Gastrocnemius medialis (tissue), 4 donors: ENCODE results near the gene HS6ST2.

ENCODE experiments used
- POLR2A ChIP-seq, 2 donors: fragments of 450-650 bp; IDR thresholded peaks; one replicate each; pipeline ENCODE4 v1.6.1; 2017; ENCODE audit warnings: antibody characterized with exemption in 2 of 2, mild to moderate bottlenecking in 2 of 2, moderate library complexity in 2 of 2
- TF ChIP-seq, protein P1 (sequence below), 5 experiments: fragments of 450-650 bp in 3 of 5; fragments of 200-600 bp in 2 of 5; sonication (generic) in 2 of 5; IDR thresholded peaks in 4 of 5; conservative IDR thresholded peaks in 1 of 5; 1 replicate in 4 of 5; 2 replicates in 1 of 5; pipeline ENCODE4 v1.5.1; 2016 to 2019; ENCODE audit warnings: antibody characterized with exemption in 5 of 5, mild to moderate bottlenecking in 3 of 5, moderate library complexity in 3 of 5

GRCh38 chrX:132967049-132967448 lies 8.6 kb upstream of the HS6ST2 start:
- TF ChIP-seq POLR2A (IDR thresholded peaks at IDR 0.05), result no peak
- TF ChIP-seq, protein P1, sequence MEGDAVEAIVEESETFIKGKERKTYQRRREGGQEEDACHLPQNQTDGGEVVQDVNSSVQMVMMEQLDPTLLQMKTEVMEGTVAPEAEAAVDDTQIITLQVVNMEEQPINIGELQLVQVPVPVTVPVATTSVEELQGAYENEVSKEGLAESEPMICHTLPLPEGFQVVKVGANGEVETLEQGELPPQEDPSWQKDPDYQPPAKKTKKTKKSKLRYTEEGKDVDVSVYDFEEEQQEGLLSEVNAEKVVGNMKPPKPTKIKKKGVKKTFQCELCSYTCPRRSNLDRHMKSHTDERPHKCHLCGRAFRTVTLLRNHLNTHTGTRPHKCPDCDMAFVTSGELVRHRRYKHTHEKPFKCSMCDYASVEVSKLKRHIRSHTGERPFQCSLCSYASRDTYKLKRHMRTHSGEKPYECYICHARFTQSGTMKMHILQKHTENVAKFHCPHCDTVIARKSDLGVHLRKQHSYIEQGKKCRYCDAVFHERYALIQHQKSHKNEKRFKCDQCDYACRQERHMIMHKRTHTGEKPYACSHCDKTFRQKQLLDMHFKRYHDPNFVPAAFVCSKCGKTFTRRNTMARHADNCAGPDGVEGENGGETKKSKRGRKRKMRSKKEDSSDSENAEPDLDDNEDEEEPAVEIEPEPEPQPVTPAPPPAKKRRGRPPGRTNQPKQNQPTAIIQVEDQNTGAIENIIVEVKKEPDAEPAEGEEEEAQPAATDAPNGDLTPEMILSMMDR (IDR thresholded peaks at IDR 0.05 in 4 of 5, conservative IDR thresholded peaks at IDR 0.05 in 1 of 5), result no peak
